KMS-11 (cell line): ENCODE measurements around the gene KAZN.

Source experiments
- H2AFZ ChIP-seq: fragments of 200-600 bp; sonication (generic); 2 replicates; pipeline ENCODE4 v1.6.1; 2016; ENCODE audit warnings: antibody characterized with exemption, mixed run types, low read depth
- H3K27ac ChIP-seq: fragments of 200-600 bp; sonication (generic); 2 replicates; pipeline ENCODE4 v1.6.1; 2016; ENCODE audit warnings: mild to moderate bottlenecking, mixed run types
- H3K27me3 ChIP-seq: fragments of 200-600 bp; sonication (generic); 2 replicates; pipeline ENCODE4 v1.6.1; 2017; ENCODE audit warnings: mild to moderate bottlenecking, low read depth, mixed run types, moderate library complexity; ENCODE audit not compliant: insufficient read depth
- H3K36me3 ChIP-seq: fragments of 200-600 bp; sonication (generic); 2 replicates; pipeline ENCODE4 v1.6.1; 2017; ENCODE audit warnings: mild to moderate bottlenecking, mixed run types; ENCODE audit not compliant: insufficient read depth
- H3K4me1 ChIP-seq: fragments of 200-600 bp; sonication (generic); 2 replicates; pipeline ENCODE4 v1.6.1; 2016; ENCODE audit warnings: mild to moderate bottlenecking, low read depth, mixed run types; ENCODE audit not compliant: poor library complexity, severe bottlenecking
- H3K4me2 ChIP-seq: fragments of 200-600 bp; sonication (generic); 2 replicates; pipeline ENCODE4 v1.7.0; 2016; ENCODE audit warnings: mild to moderate bottlenecking, mixed run types
- H3K4me3 ChIP-seq: fragments of 200-600 bp; sonication (generic); IDR thresholded peaks from 2 replicates; pipeline ENCODE4 v1.6.1; 2017; ENCODE audit warnings: low read depth, low read length, mixed read lengths; ENCODE audit not compliant: insufficient read depth
- H3K79me2 ChIP-seq: fragments of 200-600 bp; sonication (generic); 2 replicates; pipeline ENCODE4 v1.6.1; 2016; ENCODE audit warnings: low read depth, mixed run types; ENCODE audit not compliant: insufficient read depth
- H3K9ac ChIP-seq: fragments of 200-600 bp; sonication (generic); 2 replicates; pipeline ENCODE4 v1.6.1; 2016; ENCODE audit warnings: mild to moderate bottlenecking, mixed run types
- H4K20me1 ChIP-seq: fragments of 200-600 bp; sonication (generic); 2 replicates; pipeline ENCODE4 v1.6.1; 2016; ENCODE audit warnings: mild to moderate bottlenecking, mixed run types; ENCODE audit not compliant: insufficient read depth
- CTCF ChIP-seq: fragments of 200-600 bp; sonication (generic); conservative IDR thresholded peaks from 2 replicates; pipeline ENCODE4 v1.6.1; 2017; ENCODE audit warnings: low read depth, mild to moderate bottlenecking, antibody characterized with exemption, low read length, moderate library complexity, mixed read lengths

Gene KAZN

DNA sequence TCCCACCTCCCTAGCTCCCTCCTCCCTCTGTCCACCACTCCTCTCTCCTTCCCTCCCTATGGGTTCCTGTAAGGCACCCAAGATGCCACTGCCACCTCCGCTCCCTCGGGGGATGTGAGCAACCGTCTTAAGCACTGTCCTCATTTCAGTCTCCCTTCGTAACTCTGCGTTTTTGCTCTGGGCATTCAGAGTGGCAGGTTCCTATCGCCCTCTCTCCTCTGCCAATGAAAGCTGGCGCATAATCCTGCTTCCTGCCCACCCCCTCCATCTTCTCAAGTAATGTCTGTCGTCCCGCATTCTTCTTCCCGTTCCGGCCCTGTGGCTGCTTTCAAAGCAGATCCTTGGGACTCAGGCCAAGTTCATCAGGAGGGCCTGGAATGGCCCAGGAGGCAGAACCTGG is 301.2 kb downstream of the KAZN start:
- H3K4me2 ChIP-seq = no peak overlapping the region
- no peaks in the 10 kb centered on the region for H3K36me3 ChIP-seq
- H3K4me1 ChIP-seq = no peaks in the 10 kb centered on the region
- H3K27ac ChIP-seq = no peak overlapping the region
- no peaks in the 10 kb centered on the region for H4K20me1 ChIP-seq
- TF ChIP-seq CTCF = no peak
- no peak overlapping the region for H2AFZ ChIP-seq
- H3K9ac ChIP-seq = no peak overlapping the region
- H3K79me2 ChIP-seq = no peaks in the 10 kb centered on the region
- peaks cover 13% of the 10 kb centered on the region; the same call in 1 of the 2 replicates for H3K27me3 ChIP-seq
- no peak overlapping the region for H3K4me3 ChIP-seq

DNA sequence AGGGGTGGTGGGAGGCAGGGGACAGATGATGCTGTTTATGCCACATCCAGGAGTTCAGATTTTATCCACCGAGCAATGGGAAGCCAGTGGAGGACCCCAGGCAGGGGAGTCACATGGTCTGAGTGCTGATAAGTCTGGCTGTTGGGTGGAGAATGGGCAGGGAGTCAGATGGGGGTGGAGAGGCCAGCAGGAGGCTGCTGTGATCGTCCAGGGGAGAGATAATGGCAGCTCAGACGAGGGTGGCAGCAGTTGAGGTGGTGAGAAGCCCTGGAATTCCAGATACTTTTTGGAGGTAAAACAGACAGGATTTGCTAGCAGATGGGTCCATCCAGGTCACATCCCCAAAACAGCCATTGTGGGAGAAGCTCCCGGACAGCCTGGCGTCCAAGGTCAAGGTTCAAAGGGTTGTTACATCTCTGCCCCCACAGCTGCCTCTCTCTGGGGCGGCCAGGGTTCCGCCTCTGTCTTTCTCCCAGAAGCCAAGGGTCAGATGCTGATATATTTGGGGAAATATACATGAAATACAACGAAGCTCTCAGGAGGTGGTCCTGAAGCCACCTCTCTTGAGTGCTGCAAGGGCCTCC is 303.0 kb downstream of the KAZN start:
- H3K27ac ChIP-seq = no peak overlapping the region

GRCh38 chr1:14903922-14904321 is 305.4 kb downstream of the KAZN start:
- Histone ChIP-seq H3K27ac (no peak overlapping the region), H3K79me2 (no peaks in the 10 kb centered on the region), H3K4me1 (no peaks in the 10 kb centered on the region), H3K9ac (no peak overlapping the region), H4K20me1 (no peaks in the 10 kb centered on the region), H3K27me3 (peaks cover 10% of the 10 kb centered on the region; the same call in 1 of the 2 replicates), H2AFZ (no peak overlapping the region), H3K4me3 (no peak overlapping the region), H3K4me2 (no peak overlapping the region), H3K36me3 (no peaks in the 10 kb centered on the region)
- TF ChIP-seq CTCF = no peak

More for the DNA sequence above, 303.0 kb downstream of the KAZN start:
- no peak overlapping the region for H3K4me2 ChIP-seq
- H3K4me1 ChIP-seq = no peaks in the 10 kb centered on the region
- H3K27me3 ChIP-seq = peaks cover 10% of the 10 kb centered on the region; the same call in 1 of the 2 replicates
- H3K36me3 ChIP-seq = no peaks in the 10 kb centered on the region
- H3K79me2 ChIP-seq = no peaks in the 10 kb centered on the region
- TF ChIP-seq CTCF = no peak
- no peaks in the 10 kb centered on the region for H4K20me1 ChIP-seq
- no peak overlapping the region for H2AFZ ChIP-seq
- H3K9ac ChIP-seq = no peak overlapping the region
- H3K4me3 ChIP-seq = no peak overlapping the region

- TF ChIP-seq CTCF = no peak
- H3K4me3 ChIP-seq = no peak overlapping the region
Observed at GRCh38 chr1:14906665-14907064, 308.2 kb downstream of the KAZN start.

More at GRCh38 chr1:14906665-14907064, 308.2 kb downstream of the KAZN start:
- H3K36me3 ChIP-seq = no peaks in the 10 kb centered on the region
- H3K79me2 ChIP-seq = no peaks in the 10 kb centered on the region
- H3K27ac ChIP-seq = no peak overlapping the region
- no peak overlapping the region for H3K9ac ChIP-seq
- no peak overlapping the region for H3K4me2 ChIP-seq
- peaks cover 8% of the 10 kb centered on the region; the same call in 1 of the 2 replicates for H3K27me3 ChIP-seq
- no peaks in the 10 kb centered on the region for H4K20me1 ChIP-seq
- H2AFZ ChIP-seq = no peak overlapping the region
- no peaks in the 10 kb centered on the region for H3K4me1 ChIP-seq
